Karpas-422 (cell line): Measurements from ENCODE around the gene TAOK1. TPM values are rescaled to one million over a fixed set of nuclear protein-coding genes. Genes with fewer than 3 reads are reported as not detected.

Experiments
- DNase-seq: peaks from one replicate; pipeline ENCODE4 v3.0.0-alpha.2; 2015
- H2AFZ ChIP-seq: fragments of 200-600 bp; sonication (generic); 2 replicates; pipeline ENCODE4 v1.6.1; 2014; ENCODE audit warnings: antibody characterized with exemption, low read length, mixed read lengths
- H3K27ac ChIP-seq: fragments of 200-600 bp; sonication (generic); 2 replicates; pipeline ENCODE4 v1.5.1; 2014; ENCODE audit warnings: mild to moderate bottlenecking, low read length, moderate library complexity
- H3K27me3 ChIP-seq: fragments of 200-600 bp; sonication (generic); 2 replicates; pipeline ENCODE4 v1.6.1; 2014; ENCODE audit warnings: low read length, mixed read lengths
- H3K36me3 ChIP-seq: fragments of 200-600 bp; sonication (generic); 2 replicates; pipeline ENCODE4 v1.6.1; 2014; ENCODE audit warnings: low read length, mixed read lengths; ENCODE audit not compliant: insufficient read depth
- H3K4me1 ChIP-seq: fragments of 200-600 bp; sonication (generic); 2 replicates; pipeline ENCODE4 v1.6.1; 2014; ENCODE audit warnings: mild to moderate bottlenecking, low read length, mixed read lengths
- H3K4me2 ChIP-seq: fragments of 200-600 bp; sonication (generic); 2 replicates; pipeline ENCODE4 v1.6.1; 2014; ENCODE audit warnings: low read length, low read depth, mild to moderate bottlenecking; ENCODE audit not compliant: poor library complexity, severe bottlenecking
- H3K4me3 ChIP-seq: fragments of 200-600 bp; sonication (generic); 2 replicates; pipeline ENCODE4 v1.5.1; 2014; ENCODE audit warnings: mild to moderate bottlenecking, antibody characterized with exemption, low read length, mixed read lengths
- H3K79me2 ChIP-seq: fragments of 200-600 bp; sonication (generic); 2 replicates; pipeline ENCODE4 v1.6.1; 2014; ENCODE audit warnings: mild to moderate bottlenecking, low read length, mixed read lengths
- H3K9ac ChIP-seq: fragments of 200-600 bp; sonication (generic); 2 replicates; pipeline ENCODE4 v1.6.0; 2014; ENCODE audit warnings: low read length
- H3K9me2 ChIP-seq: fragments of 200-600 bp; sonication (generic), shearing (Covaris generic); replicated peaks from 2 replicates; pipeline ENCODE4 v1.6.0; 2014; ENCODE audit warnings: mild to moderate bottlenecking, low read length, moderate library complexity; ENCODE audit not compliant: insufficient read depth
- H3K9me3 ChIP-seq: fragments of 300-700, 200-600 bp; sonication (generic); 2 replicates; pipeline ENCODE4 v1.6.1; 2014; ENCODE audit warnings: low read length, mixed read lengths
- H4K20me1 ChIP-seq: fragments of 200-600 bp; sonication (generic); 2 replicates; pipeline ENCODE4 v1.6.1; 2014; ENCODE audit warnings: mild to moderate bottlenecking, antibody characterized with exemption, low read length, low read depth; ENCODE audit not compliant: insufficient read depth
- total RNA-seq: library from RNA; depleted of rRNA; stranded (reverse); fragments of >200 nt; shearing (Covaris generic); gene quantifications from 2 replicates; pipeline ENCODE4 v1.2.3, GENCODE V29; 2014; ENCODE audit warnings: low replicate concordance

TAOK1 gene
- total RNA-seq, 1 experiment from 2014 or later: 39.6 TPM

DNA sequence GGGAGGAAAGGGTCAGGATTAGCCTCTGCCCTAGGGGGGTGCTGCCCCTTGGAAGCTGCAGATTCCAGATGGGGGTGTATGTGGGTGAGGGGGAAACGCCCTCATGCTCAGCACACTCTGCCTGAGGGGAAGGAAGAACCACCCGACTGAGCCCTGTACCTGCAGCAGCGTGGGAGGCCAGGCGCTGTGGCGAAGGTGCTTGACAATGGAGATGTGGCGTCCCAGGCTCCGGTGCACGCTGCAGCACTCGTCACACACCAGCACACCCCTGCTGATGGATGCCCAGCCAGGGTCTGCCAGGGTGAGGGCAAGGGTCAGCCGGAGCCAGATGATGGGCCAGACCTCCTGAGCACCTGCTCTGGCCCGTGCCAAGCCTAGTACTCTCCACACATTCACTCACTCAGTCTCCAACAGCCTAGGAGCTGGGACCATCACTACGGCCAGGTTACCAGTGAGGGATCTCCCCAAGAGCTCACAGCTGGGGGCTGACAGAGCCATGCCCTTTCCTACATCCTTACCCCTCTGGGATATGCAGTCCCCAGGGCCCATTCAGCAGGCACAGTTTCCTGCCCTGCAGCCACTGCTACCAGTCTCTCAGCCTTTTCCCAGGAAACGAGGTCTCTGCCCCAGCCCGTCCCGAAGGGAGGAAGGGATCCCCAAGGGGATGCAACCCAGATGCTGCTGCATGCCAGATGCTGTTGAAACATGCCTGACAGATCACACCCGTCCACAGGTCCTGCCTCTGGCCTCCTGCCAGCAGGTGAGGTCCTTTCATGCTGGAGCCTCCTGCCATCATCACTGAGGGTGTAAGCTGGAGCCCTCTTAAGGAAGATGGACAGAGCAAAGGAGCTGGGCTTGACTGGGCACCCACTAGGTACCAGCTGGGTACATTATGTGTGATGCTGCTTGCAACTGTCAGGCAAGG is 193.4 kb downstream of the TAOK1 start:
- Histone ChIP-seq H4K20me1 (peaks cover 9% of the 10 kb centered on the region; the same call in 1 of the 2 replicates), H3K9me3 (no peaks in the 10 kb centered on the region; the same call in 1 of the 2 replicates), H3K27me3 (no peaks in the 10 kb centered on the region), H3K9ac (no peak overlapping the region), H3K9me2 (no peaks in the 10 kb centered on the region), H3K4me1 (peaks cover 49% of the 10 kb centered on the region), H3K4me2 (no peak overlapping the region), H2AFZ (no peak overlapping the region), H3K4me3 (no peak overlapping the region), H3K79me2 (peaks cover 68% of the 10 kb centered on the region), H3K27ac (no peak overlapping the region), H3K36me3 (peaks cover 28% of the 10 kb centered on the region)
- DNase-seq: no peak

DNA sequence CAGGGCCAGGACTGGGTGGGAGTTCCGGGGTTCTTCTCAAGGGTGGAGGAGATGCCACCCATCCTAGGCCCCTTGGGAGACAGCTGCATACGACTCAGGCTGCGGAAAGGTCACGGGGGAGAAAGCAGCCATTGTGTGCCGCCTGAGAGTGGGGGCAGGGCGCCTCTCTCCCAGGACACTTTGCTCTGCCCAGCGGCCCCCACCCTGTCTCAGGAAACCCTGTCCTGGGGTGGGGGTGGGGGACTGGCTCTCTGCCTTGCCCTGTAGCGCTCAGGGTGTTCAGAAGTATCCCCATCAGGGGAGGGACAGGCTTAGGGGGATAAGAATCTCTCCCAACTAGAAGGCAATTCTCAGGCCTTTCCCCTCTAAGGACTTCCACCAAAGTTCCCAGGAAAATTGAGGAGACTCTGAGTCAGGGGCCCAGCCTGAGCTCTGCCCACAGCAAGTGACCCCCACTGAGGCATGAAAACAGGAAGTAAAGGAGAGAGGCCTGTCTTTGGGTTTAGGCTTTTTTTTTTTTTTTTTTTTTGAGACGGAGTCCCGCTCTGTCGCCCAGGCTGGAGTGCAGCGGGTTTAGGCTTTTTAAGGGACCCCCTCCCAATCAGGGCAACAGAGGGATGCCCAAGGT is 194.4 kb downstream of the TAOK1 start:
- Histone ChIP-seq H3K79me2 (peaks cover 72% of the 10 kb centered on the region), H4K20me1 (peaks cover 11% of the 10 kb centered on the region; the same call in 1 of the 2 replicates), H3K4me1 (peaks cover 49% of the 10 kb centered on the region), H3K36me3 (peaks cover 28% of the 10 kb centered on the region), H2AFZ (no peak overlapping the region), H3K27ac (no peak overlapping the region; the same call in 1 of the 2 replicates), H3K4me3 (no peak overlapping the region), H3K27me3 (no peaks in the 10 kb centered on the region), H3K4me2 (no peak overlapping the region), H3K9me2 (no peaks in the 10 kb centered on the region), H3K9me3 (no peaks in the 10 kb centered on the region; the same call in 1 of the 2 replicates), H3K9ac (no peak overlapping the region)
- DNase-seq: no peak

DNA sequence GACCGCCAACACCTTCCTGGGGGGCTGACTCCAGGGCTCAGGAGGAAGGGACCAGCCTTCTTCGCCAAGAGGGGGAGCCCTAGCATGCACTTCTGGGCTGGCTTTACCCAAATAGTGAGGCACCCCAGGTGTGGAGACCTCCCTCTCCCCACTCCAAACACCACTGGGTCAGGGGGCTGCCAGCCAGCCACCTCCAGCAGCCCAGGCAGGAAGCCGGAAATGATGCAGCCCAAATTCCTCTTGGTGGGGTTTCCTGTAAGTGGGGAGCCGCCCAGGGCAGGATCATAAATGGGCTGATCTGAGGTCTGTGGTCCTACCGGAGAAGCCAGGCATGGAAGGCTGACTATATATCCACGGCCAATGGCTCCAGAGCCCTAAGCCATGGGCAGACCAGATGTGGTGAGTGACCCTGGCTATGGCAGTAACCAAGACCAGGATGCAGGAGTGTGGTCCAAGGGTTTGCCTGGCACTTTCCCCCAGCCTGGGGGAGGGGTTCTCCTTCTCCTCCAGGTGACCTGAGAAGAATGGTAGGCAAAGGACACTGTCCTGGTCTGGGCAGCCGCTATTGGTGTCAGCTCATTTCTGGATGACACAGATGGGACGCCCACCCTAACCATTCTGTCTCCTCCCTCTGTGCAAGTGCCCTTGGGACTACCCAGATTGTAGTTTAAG is 195.1 kb downstream of the TAOK1 start:
- Histone ChIP-seq H3K4me2 (no peak overlapping the region), H3K4me1 (peaks cover 55% of the 10 kb centered on the region), H3K27ac (no peak overlapping the region; the same call in 1 of the 2 replicates)

DNA sequence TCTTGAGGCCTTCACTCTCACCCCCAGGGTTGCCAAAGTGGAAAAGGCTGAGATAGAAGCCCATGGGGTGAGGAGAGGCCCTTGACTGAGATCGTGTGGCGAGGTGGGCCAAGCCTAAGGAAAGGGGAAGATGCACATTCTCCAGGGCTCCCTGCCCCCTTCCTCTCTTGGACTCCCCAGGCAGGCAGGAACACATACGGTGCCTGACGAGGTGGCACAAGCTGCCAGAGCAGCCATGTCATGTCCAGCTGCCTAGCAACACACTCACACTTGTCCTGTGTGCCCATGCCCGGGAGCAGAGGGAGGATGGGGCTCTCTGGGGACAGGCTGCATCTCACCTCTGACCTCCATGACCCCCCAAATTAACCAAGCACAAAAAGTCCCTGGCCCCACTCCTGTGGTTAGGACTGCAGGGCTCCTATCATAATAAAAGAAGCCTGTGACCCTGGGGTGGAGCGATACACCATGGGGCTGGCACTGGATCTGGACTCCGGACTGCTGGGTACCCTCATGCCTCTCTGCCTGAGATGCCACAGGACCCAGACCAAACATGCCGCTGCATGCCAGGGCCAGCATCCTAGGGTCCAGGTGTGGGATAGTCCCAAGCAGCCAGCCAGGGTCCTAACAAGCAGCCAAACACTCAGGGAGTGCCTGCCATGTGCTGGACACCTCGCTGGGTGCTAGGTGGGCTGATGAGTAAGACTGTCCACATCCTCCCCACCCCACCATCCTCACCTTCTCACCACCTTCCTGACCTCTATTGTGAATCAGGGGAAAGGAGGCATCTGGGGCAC is 196.7 kb downstream of the TAOK1 start:
- H3K9me2 ChIP-seq: no peaks in the 10 kb centered on the region
- no peak for DNase-seq
- peaks cover 21% of the 10 kb centered on the region for H3K36me3 ChIP-seq
- no peaks in the 10 kb centered on the region; the same call in 1 of the 2 replicates for H3K9me3 ChIP-seq
- H3K27ac ChIP-seq: no peak overlapping the region; the same call in 1 of the 2 replicates
- peaks cover 11% of the 10 kb centered on the region; the same call in 1 of the 2 replicates for H4K20me1 ChIP-seq
- peaks cover 67% of the 10 kb centered on the region for H3K79me2 ChIP-seq
- H3K9ac ChIP-seq: peak overlapping the region; percentile 95
- peaks cover 57% of the 10 kb centered on the region for H3K4me1 ChIP-seq
- peak overlapping the region; percentile 99; the same call in 1 of the 2 replicates for H3K4me3 ChIP-seq
- no peaks in the 10 kb centered on the region for H3K27me3 ChIP-seq
- H3K4me2 ChIP-seq: peak overlapping the region; percentile 88
- H2AFZ ChIP-seq: no peak overlapping the region

More for the DNA sequence above, 195.1 kb downstream of the TAOK1 start:
- H3K79me2 ChIP-seq: peaks cover 67% of the 10 kb centered on the region
- no peak overlapping the region for H2AFZ ChIP-seq
- DNase-seq: peak; percentile 58
- no peaks in the 10 kb centered on the region; the same call in 1 of the 2 replicates for H3K9me3 ChIP-seq
- H3K4me3 ChIP-seq: no peak overlapping the region
- H3K9ac ChIP-seq: no peak overlapping the region
- H4K20me1 ChIP-seq: peaks cover 11% of the 10 kb centered on the region; the same call in 1 of the 2 replicates
- peaks cover 28% of the 10 kb centered on the region for H3K36me3 ChIP-seq
- H3K9me2 ChIP-seq: no peaks in the 10 kb centered on the region
- H3K27me3 ChIP-seq: no peaks in the 10 kb centered on the region

DNA sequence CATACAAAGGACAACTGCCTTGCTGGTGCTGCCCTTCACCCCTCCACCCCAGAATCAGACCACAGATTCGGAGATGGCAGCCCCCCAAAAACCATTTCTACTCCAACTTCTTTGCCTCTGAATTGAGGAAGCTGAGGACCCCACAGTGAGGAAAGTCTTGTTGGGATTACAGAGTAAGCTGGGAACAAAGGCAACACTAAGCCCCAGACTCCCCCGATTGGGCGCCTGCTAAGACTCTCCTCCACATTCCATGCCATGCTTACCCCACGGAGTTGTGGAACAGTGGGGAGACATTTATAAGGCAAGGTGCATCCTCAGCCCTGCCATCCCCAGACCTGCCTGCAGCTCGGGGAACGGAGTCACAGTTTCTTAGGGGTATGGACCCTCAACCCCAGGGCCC is 197.4 kb downstream of the TAOK1 start:
- peaks cover 65% of the 10 kb centered on the region for H3K4me1 ChIP-seq
- H3K79me2 ChIP-seq: peaks cover 64% of the 10 kb centered on the region
- peaks cover 11% of the 10 kb centered on the region; the same call in 1 of the 2 replicates for H4K20me1 ChIP-seq
- H3K4me2 ChIP-seq: peak overlapping the region; percentile 88
- H2AFZ ChIP-seq: no peak overlapping the region
- peaks cover 18% of the 10 kb centered on the region for H3K36me3 ChIP-seq
- peak overlapping the region; percentile 95 for H3K9ac ChIP-seq
- no peaks in the 10 kb centered on the region for H3K9me2 ChIP-seq
- no peak overlapping the region; the same call in 1 of the 2 replicates for H3K27ac ChIP-seq
- H3K4me3 ChIP-seq: peak overlapping the region; percentile 99
- no peak for DNase-seq
- no peaks in the 10 kb centered on the region for H3K27me3 ChIP-seq
- H3K9me3 ChIP-seq: no peaks in the 10 kb centered on the region; the same call in 1 of the 2 replicates

DNA sequence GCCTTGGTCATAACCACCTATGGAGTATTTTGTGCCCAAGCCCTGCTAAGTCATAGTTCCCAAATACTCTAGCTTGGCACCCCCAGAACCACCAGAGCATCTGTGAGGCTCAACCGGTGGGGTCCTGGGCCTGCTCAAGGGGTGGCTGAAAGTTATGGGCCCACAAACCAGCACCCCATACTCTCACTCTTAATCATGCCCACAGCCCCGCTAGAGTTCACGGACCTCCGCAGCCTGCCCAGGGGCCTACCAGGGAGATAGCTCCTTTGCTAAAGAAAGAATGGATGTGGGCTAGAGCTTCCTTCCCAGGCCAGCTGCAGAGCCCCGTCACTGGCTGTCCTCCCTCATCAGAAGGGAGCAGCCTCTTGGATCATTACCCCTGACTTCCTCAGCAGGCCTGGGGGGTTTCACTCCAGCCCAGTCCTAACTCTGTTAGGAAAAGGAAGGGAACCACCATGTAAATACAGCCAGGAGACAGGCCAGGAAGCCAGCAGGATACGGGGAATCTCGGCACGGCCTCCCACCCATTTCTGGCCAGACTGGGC is 197.9 kb downstream of the TAOK1 start:
- peak overlapping the region; percentile 27; the same call in 1 of the 2 replicates for H3K27ac ChIP-seq
- H3K79me2 ChIP-seq: peaks cover 59% of the 10 kb centered on the region
- H4K20me1 ChIP-seq: peaks cover 11% of the 10 kb centered on the region; the same call in 1 of the 2 replicates
- H2AFZ ChIP-seq: no peak overlapping the region
- peak overlapping the region; percentile 88 for H3K4me2 ChIP-seq
- no peaks in the 10 kb centered on the region for H3K9me2 ChIP-seq
- peak; percentile 56 for DNase-seq
- H3K4me1 ChIP-seq: peaks cover 68% of the 10 kb centered on the region
- H3K4me3 ChIP-seq: peak overlapping the region; percentile 99
- no peaks in the 10 kb centered on the region for H3K27me3 ChIP-seq
- peak overlapping the region; percentile 95 for H3K9ac ChIP-seq
- no peaks in the 10 kb centered on the region; the same call in 1 of the 2 replicates for H3K9me3 ChIP-seq
- peaks cover 15% of the 10 kb centered on the region for H3K36me3 ChIP-seq
